GM18909 (cell line): ENCODE measurements around the gene IL6R.

Experiments
- ATAC-seq: cut with Tn5 transposase; IDR thresholded peaks from one replicate; pipeline ENCODE4 v1.9.1; 2021; ENCODE audit warnings: mild to moderate bottlenecking; ENCODE audit not compliant: unreplicated experiment, poor library complexity

IL6R gene

DNA sequence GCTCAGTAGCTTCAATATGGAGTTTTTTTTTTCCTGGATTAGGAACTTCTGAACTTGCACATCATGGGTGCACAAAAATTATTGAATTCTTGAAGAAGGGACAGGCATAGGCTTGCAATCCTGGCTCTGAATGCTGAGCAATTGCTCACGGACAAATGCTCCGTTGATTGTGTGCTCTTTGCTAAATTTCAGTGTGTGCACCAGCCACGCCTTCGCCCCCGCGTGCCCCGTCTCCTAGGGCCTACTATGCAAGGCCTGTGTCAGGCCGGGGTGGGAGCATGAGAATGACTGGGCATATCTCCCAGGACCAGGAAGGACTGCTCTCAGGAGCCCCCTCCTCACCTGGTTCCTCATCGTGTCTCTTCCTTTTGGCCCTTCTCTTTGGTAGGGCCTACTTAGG is 17.4 kb downstream of the IL6R start:
- no peak for ATAC-seq

DNA sequence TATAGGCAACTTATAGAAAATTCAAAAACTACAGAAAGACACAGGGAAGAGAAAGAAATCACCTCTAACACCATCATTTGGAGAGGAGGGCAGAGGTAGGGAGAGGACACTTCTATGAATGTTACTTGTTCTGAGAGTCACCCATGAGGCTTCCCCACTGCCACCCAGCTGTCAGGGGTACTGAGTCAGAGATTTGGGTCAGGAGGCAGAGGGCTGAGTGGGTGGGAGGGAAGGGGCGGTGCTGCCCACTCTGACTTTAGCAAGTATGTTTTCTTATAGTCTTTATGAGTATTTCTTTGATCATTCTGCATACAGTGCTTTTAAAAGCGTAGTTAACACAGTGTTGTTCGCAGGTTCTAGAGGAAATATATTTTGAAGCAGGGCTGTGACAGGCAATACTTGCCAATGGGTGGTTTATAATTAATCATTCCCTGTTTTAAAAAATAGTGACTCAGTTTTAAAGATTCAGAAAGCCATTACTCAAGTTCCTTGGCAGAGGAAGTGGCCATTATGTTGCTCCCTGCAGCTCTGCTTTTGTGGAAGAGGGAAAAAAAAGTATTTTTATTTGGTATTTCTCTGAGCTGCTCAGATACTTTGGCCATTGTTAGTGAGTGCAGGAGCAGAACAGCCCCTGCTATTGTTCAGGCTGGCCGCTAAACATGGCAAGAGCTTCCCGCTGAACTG is 18.3 kb downstream of the IL6R start:
- no peak for ATAC-seq

- ATAC-seq: no peak
Measured at GRCh38 chr1:154423988-154424326, 18.8 kb downstream of the IL6R start.

- ATAC-seq: no peak
Measured at GRCh38 chr1:154425172-154425571, 20.0 kb downstream of the IL6R start.

- ATAC-seq: no peak
Measured at GRCh38 chr1:154427173-154428139, 22.3 kb downstream of the IL6R start.

- ATAC-seq: no peak
Measured at GRCh38 chr1:154429118-154429517, 24.0 kb downstream of the IL6R start.

DNA sequence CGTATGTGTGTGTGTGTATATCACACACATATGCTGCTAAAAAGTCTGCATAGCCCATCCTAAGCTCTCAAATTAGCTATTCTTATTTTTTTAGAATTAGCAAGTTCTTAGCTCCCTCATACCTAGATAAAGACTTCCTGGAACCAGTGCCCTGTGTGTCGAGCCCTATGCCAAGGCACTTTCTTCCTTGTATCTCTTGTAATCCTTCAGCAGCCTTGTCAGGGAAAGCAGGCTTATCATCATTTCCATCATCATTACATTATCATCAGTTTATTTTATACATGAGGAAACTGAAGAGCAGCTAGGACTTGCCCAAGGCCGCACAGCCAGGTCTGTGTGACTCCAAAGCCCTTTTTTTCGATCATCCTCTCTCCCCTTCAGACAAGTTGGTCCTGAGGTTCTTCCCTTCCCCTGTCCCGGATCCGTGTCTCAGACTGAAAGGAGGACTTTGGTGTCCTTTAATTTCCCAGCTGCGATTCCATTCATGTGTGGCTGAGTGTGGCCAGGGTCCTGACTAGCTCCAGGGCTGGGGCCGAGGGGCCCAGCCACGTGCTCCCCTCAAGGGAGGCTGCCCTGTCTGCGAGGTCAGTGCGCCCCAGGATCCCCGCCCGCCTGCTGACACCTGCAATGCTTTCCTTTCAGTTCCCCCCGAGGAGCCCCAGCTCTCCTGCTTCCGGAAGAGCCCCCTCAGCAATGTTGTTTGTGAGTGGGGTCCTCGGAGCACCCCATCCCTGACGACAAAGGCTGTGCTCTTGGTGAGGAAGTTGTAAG is 24.9 kb downstream of the IL6R start:
- no peak for ATAC-seq

- ATAC-seq: no peak
Measured at GRCh38 chr1:154430903-154431302, 25.8 kb downstream of the IL6R start.

DNA sequence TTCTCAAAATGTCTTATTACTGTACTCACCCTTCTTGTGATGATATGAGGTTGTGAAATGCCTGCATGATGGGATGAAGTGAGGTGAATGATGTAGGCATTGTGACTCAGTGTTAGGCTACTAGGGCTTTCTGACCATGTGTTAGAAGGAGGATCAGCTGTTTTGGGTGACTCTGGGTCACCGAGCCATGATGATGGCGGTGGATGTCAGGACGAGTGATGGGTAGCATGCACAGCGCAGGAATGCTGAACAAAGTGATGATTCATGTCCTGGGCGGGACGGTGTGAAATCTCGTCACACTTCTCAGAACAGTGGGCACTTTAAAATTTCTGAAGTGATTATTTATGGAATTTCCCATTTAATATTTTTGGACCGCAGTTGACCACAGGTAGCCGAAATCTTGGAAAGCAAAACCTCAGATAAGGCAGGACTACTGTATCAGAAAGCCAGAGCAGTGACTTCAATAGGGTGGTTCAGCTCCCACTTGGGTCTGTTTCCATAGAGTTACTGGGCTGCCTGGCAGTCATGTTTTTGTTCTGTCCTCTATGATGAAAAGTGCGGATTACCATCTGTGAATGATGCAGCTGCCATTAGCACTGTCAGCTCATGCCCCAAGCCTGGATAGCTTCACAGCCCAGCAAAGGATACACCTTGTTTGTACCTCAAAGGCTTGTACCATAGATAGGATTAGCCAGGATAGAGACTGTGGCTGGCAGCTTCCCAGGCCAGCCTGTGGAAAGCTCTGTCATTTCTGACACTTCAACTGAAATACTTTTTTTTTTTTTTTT is 26.6 kb downstream of the IL6R start:
- ATAC-seq: no peak

GRCh38 chr1:154433161-154433764 is 28.1 kb downstream of the IL6R start:
- no peak for ATAC-seq

GRCh38 chr1:154434346-154435085 is 29.4 kb downstream of the IL6R start:
- no peak for ATAC-seq

- ATAC-seq: no peak
Measured at GRCh38 chr1:154435599-154436200, 30.6 kb downstream of the IL6R start.

DNA sequence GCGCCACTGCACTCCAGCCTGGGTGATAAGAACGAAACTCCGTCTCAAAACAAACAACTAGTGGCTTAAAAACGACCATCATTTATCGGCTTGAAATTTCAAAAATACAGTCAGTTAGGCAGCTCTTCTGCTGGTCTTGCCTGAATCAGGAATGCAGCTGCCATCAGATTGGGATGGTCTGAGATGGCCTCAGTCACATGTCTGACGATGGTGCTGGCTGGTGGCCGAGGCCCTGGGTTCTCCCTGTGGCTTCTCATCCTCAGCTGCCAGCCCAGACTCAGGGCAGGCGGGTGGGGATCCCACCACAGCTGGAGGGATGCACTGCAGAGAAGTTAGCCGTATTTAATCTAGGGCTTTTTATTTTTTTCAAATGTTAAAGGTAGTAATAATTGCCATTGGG is 31.3 kb downstream of the IL6R start:
- no peak for ATAC-seq

DNA sequence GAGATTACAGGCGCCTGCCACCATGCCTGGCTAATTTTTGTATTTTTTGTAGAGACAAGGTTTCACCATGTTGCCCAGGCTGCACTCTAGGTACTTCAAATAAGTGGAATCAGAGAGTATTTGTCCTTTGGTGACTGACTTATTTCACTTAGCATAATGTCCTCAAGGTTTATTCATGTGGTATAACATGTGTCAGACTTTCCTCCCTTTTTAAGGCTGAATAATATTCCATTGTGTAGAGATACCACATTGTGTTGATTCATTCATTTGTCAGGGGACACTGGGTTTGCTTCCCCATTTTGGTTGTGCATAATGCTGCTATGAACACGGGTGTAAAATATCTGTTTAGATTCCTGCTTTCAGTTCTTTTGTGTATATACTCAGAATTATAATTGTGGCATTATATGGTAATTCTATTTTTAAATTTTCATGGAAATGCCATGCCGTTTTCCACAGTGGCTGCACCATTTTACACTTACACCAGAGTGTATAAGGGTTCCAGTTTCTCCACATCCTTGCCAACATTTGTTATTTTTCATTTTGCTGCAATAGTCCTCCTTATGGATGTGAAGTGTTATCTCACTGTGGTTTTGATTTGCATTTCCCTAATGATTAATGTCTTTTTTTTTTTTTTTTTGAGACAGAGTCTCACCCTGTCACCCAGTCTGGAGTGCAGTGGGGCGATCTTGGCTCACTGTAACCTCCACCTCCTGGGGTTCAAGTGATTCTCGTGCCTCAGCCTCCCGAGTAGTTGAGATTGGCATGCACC is 35.1 kb downstream of the IL6R start:
- ATAC-seq: peak; percentile 12

GRCh38 chr1:154441241-154441888 is 36.2 kb downstream of the IL6R start:
- no peak for ATAC-seq

DNA sequence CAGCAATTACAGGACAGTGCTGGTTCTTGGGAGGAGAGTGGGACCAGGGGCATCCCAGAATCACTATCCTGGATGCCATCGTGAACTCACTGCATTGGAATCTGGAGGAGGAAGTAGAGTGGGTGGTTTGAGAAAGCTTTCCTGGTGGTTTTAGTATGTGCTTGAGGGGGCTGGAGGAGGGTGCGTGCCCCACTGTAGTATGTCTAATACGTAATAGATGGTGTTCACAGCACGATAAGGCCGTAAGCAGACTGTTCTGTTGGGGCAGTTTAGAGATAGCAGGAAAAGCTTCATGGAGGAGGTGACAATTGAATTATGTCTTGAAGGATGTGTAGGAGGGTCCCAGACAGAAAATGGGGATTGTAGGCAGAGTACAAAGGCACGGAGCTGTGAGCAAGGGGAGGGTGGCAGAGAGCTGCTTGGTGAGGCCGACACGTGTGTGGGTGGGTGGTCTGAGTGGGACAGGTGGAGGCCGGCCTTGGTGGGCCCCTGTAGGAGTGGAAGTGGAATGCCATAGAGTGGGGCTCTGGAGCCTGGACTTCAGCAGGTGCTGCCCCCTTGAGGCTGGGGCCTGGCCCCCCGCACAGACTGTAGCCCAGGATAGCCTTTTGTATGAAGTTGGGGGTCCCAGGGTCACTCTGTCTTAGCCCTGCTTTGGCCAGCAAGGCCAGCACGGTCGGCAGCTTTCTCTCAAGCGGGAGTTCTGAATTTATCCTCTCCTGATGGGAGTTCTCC is 37.0 kb downstream of the IL6R start:
- ATAC-seq: no peak
